Ascending aorta (tissue), 2 donors: ENCODE measurements around the gene ADAM23. TPM values are rescaled to one million over a fixed set of nuclear protein-coding genes. Genes with fewer than 3 reads are reported as not detected.

ENCODE experiments used
- DNase-seq, 2 donors: peaks; one replicate each; pipeline ENCODE4 v3.0.0-alpha.2; 2019; ENCODE audit warnings: low spot score in 2 of 2
- H3K27ac ChIP-seq, 2 donors: fragments of 200-600 bp; sonication (generic); one replicate each; pipeline ENCODE4 v1.5.1; 2016 to 2017; ENCODE audit warnings: mild to moderate bottlenecking in 1 of 2
- H3K27me3 ChIP-seq: fragments of 200-600 bp; sonication (generic); one replicate; pipeline ENCODE4 v1.5.1; 2017
- H3K36me3 ChIP-seq, 2 donors: fragments of 200-600 bp; sonication (generic); one replicate each; pipeline ENCODE4 v1.5.1; 2016
- H3K4me1 ChIP-seq, 2 donors: fragments of 200-600 bp; sonication (generic); one replicate each; pipeline ENCODE4 v1.5.1; 2016 to 2017; ENCODE audit warnings: mild to moderate bottlenecking in 1 of 2
- H3K4me3 ChIP-seq, 2 donors: fragments of 200-600 bp; sonication (generic); one replicate each; pipeline ENCODE4 v1.5.1; 2016 to 2017; ENCODE audit warnings: mild to moderate bottlenecking in 1 of 2
- H3K9me3 ChIP-seq, 2 donors: fragments of 200-600 bp; sonication (generic); one replicate each; pipeline ENCODE4 v1.5.1; 2016
- intact Hi-C: fragments of 100-400 bp; cut with DNase I; formaldehyde crosslinking; loops from one replicate; pipeline ENCODE4 v1.15.1; 2023
- total RNA-seq: library from RNA; depleted of rRNA; stranded (reverse); fragments of >200 nt; gene quantifications from one replicate; pipeline ENCODE4 v1.1.0, GENCODE V29; 2016
- TF ChIP-seq, protein P1 (sequence below), 3 experiments: fragments of 200-600 bp in 2 of 3; fragments of 450-650 bp in 1 of 3; sonication (generic) in 2 of 3; IDR thresholded peaks; one replicate each; pipeline ENCODE4 v1.5.1; 2016 to 2019; ENCODE audit warnings: antibody characterized with exemption in 3 of 3, mild to moderate bottlenecking in 1 of 3, moderate library complexity in 1 of 3

ADAM23 gene
- total RNA-seq, 1 donor from 2014 or later = 2.3 TPM

GRCh38 chr2:206477296-206477695 lies 34.0 kb downstream of the ADAM23 start:
- DNase-seq = no peak
- H3K4me3 ChIP-seq = no peak overlapping the region
- H3K27ac ChIP-seq = no peak overlapping the region
- TF ChIP-seq, protein P1, sequence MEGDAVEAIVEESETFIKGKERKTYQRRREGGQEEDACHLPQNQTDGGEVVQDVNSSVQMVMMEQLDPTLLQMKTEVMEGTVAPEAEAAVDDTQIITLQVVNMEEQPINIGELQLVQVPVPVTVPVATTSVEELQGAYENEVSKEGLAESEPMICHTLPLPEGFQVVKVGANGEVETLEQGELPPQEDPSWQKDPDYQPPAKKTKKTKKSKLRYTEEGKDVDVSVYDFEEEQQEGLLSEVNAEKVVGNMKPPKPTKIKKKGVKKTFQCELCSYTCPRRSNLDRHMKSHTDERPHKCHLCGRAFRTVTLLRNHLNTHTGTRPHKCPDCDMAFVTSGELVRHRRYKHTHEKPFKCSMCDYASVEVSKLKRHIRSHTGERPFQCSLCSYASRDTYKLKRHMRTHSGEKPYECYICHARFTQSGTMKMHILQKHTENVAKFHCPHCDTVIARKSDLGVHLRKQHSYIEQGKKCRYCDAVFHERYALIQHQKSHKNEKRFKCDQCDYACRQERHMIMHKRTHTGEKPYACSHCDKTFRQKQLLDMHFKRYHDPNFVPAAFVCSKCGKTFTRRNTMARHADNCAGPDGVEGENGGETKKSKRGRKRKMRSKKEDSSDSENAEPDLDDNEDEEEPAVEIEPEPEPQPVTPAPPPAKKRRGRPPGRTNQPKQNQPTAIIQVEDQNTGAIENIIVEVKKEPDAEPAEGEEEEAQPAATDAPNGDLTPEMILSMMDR (IDR thresholded peaks at IDR 0.05) = no peak
- intact Hi-C loops = no loop called here
- no peaks in the 10 kb centered on the region for H3K4me1 ChIP-seq
- H3K27me3 ChIP-seq = no peaks in the 10 kb centered on the region
- no peaks in the 10 kb centered on the region for H3K9me3 ChIP-seq
- no peaks in the 10 kb centered on the region for H3K36me3 ChIP-seq

DNA sequence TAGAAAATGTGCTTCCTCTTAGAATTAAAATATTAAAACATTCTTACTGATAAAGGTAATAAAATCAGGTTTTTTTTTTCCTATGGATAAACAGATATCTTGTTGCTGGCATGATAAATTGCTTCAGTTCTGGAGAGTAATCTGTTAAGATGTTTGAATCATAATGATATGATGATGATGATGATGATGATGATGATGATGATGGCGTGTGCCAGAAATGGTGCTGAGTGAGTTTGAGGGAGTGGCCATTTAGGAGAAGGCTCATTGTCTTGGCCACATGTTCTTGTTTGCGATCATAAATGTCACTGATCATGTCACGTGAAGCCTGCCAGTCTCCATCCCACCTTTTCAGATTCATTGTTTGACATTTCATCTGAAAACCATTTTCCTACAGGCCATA lies 35.0 kb downstream of the ADAM23 start:
- TF ChIP-seq, protein P1 (IDR thresholded peaks at IDR 0.05) = no peak
- Histone ChIP-seq H3K27ac (no peak overlapping the region), H3K4me3 (no peak overlapping the region), H3K27me3 (no peaks in the 10 kb centered on the region), H3K9me3 (no peaks in the 10 kb centered on the region), H3K36me3 (no peaks in the 10 kb centered on the region), H3K4me1 (no peaks in the 10 kb centered on the region)
- DNase-seq = no peak
- intact Hi-C loops = no loop called here

DNA sequence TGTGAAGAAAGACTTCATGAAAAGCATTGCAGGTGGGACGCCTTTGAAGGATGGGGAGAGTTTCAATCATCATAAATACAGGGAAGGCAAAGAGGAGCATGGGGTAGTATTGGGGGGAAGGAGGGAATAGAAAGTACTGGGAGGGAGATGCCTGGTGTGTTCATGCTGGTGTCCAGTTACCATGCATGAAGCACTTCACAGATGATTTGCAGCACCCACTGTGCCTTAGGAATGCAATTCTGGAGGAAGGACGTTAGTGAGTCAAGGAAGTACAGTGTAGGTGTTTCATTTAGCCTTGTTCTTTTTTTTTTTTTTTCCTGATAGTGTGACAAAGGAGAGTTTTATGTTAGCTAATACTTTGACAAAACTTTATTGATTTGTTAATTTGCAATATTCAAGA lies 36.8 kb downstream of the ADAM23 start:
- Histone ChIP-seq H3K9me3 (no peaks in the 10 kb centered on the region), H3K4me3 (no peak overlapping the region), H3K36me3 (no peaks in the 10 kb centered on the region), H3K27me3 (no peaks in the 10 kb centered on the region), H3K27ac (no peak overlapping the region), H3K4me1 (no peaks in the 10 kb centered on the region)
- intact Hi-C loops = no loop called here
- DNase-seq = no peak
- TF ChIP-seq, protein P1 (IDR thresholded peaks at IDR 0.05) = no peak

GRCh38 chr2:206480620-206481019 lies 37.3 kb downstream of the ADAM23 start:
- Histone ChIP-seq H3K4me3 (no peak overlapping the region), H3K4me1 (no peaks in the 10 kb centered on the region), H3K36me3 (no peaks in the 10 kb centered on the region), H3K27me3 (no peaks in the 10 kb centered on the region), H3K27ac (no peak overlapping the region), H3K9me3 (no peaks in the 10 kb centered on the region)
- DNase-seq = no peak
- intact Hi-C loops = no loop called here
- TF ChIP-seq, protein P1 (IDR thresholded peaks at IDR 0.05) = no peak

- no peak overlapping the region for H3K27ac ChIP-seq
- H3K4me1 ChIP-seq = no peaks in the 10 kb centered on the region
- no peak for DNase-seq
- TF ChIP-seq, protein P1 (IDR thresholded peaks at IDR 0.05) = no peak
- intact Hi-C loops = no loop called here
- H3K36me3 ChIP-seq = no peaks in the 10 kb centered on the region
- H3K27me3 ChIP-seq = no peaks in the 10 kb centered on the region
- H3K4me3 ChIP-seq = no peak overlapping the region
- no peaks in the 10 kb centered on the region for H3K9me3 ChIP-seq
Observed at GRCh38 chr2:206481056-206481455, 37.7 kb downstream of the ADAM23 start.

DNA sequence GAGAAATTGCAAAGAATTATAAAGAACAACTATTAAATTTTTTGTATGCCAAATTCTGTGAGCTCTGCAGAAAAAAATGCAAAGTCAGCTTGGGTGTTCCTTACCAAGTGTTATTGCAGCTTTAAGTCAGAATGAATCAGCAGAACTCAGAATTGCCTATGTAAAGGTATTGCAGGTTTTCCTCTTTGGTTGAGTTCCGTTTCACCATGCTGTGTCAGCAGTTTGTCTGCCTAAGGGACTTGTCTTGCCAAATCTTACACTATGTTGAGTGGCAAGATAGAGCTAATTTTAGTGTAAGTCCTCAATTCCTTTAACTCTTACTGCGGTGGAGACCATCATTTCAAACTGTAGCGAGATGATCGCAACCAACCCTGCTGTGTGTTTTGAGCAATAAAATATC lies 38.8 kb downstream of the ADAM23 start:
- no peak for DNase-seq
- no peaks in the 10 kb centered on the region for H3K36me3 ChIP-seq
- H3K4me1 ChIP-seq = no peaks in the 10 kb centered on the region
- H3K27me3 ChIP-seq = no peaks in the 10 kb centered on the region
- no peak overlapping the region for H3K4me3 ChIP-seq
- H3K9me3 ChIP-seq = no peaks in the 10 kb centered on the region
- no peak overlapping the region for H3K27ac ChIP-seq
- intact Hi-C loops = no loop called here
- TF ChIP-seq, protein P1 (IDR thresholded peaks at IDR 0.05) = no peak
